HCT116 (cell line): ENCODE data around the gene R3HDM4. TPM values are rescaled to one million over a fixed set of nuclear protein-coding genes. Genes with fewer than 3 reads are reported as not detected.

Source experiments
- ATAC-seq: fragments of 200-7000 bp; cut with Tn5 transposase; 2 replicates; pipeline ENCODE4 v1.9.1; 2020; ENCODE audit warnings: mild to moderate bottlenecking, moderate library complexity
- BruUV-seq: library from RNA; stranded (reverse); fragments of 400-500 nt; replicated peaks from 2 replicates; lab custom pipeline; 2021; lab: Mats Ljungman, UMichigan
- CTCF ChIA-PET: fragments of 300-600 bp; sonication (Branson Sonifier 250); formaldehyde crosslinking; loops from one replicate; lab custom pipeline; 2021; ENCODE audit warnings: antibody characterized with exemption; lab: Charles Lee
- POLR2A ChIA-PET: fragments of 300-600, 350-600 bp; sonication (Branson Sonifier 250); formaldehyde crosslinking; loops from one replicate; lab custom pipeline; 2021; ENCODE audit warnings: antibody characterized with exemption; lab: Charles Lee
- RAD21 ChIA-PET, 2 experiments: fragments of 300-600 bp; sonication (Branson Sonifier 250); formaldehyde crosslinking; loops; one replicate each; lab custom pipeline; 2023; ENCODE audit warnings: low total read pairs in 2 of 2; ENCODE audit not compliant: uncharacterized antibody in 2 of 2, unreplicated experiment in 2 of 2, low non-redundant PET in 1 of 2; lab: Charles Lee
- DNase-seq: peaks from one replicate; pipeline ENCODE4 v3.0.0-alpha.2; 2010; ENCODE audit warnings: low read depth, low spot score
- H2AFZ ChIP-seq: fragments of 200-600 bp; shearing (Covaris generic), sonication (generic); 2 replicates; pipeline ENCODE4 v1.6.1; 2017; ENCODE audit warnings: low read depth, mixed run types, mixed read lengths, antibody characterized with exemption, low read length; ENCODE audit not compliant: poor library complexity, severe bottlenecking
- H3K27ac ChIP-seq: 2 replicates; pipeline ENCODE4 v1.5.1; 2012; ENCODE audit warnings: low read depth, low read length
- H3K27me3 ChIP-seq: fragments of 200-600 bp; sonication (generic); 2 replicates; pipeline ENCODE4 v1.6.1; 2016; ENCODE audit warnings: mixed run types, low read length, mixed read lengths; ENCODE audit not compliant: insufficient read depth
- H3K36me3 ChIP-seq, 2 experiments: fragments of 200-500 bp in 1 of 2; fragments of 200-600 bp in 1 of 2; sonication (Bioruptor generic) in 1 of 2; sonication (generic) in 1 of 2; 2 replicates each; pipeline versions ENCODE4 v1.5.1 to v1.6.1; 2014 to 2016; ENCODE audit warnings: low read length in 2 of 2, inconsistent platforms in 1 of 2, mixed read lengths in 1 of 2, mixed run types in 1 of 2; ENCODE audit not compliant: insufficient read depth in 2 of 2, control insufficient read depth in 1 of 2
- H3K4me1 ChIP-seq, 2 experiments: fragments of 200-600 bp in 1 of 2; sonication (generic) in 1 of 2; 2 replicates each; pipeline versions ENCODE4 v1.5.1 to v1.6.1; 2012 to 2017; ENCODE audit warnings: low read length in 2 of 2, inconsistent platforms in 1 of 2, mild to moderate bottlenecking in 1 of 2, mixed read lengths in 1 of 2, mixed run types in 1 of 2, moderate library complexity in 1 of 2; ENCODE audit not compliant: insufficient read depth in 2 of 2, control insufficient read depth in 1 of 2
- H3K4me2 ChIP-seq: fragments of 200-600 bp; sonication (generic); 2 replicates; pipeline ENCODE4 v1.6.1; 2017; ENCODE audit warnings: mixed run types, low read length, mixed read lengths
- H3K4me3 ChIP-seq, 2 experiments: fragments of 200-600 bp in 1 of 2; sonication (generic) in 1 of 2; replicated peaks in 1 of 2; 2 replicates each; pipeline ENCODE4 v1.5.1; 2011 to 2016; ENCODE audit warnings: low read length in 2 of 2, control low read depth in 1 of 2, low read depth in 1 of 2, mild to moderate bottlenecking in 1 of 2, mixed read lengths in 1 of 2, mixed run types in 1 of 2
- H3K79me2 ChIP-seq: fragments of 200-600 bp; sonication (generic); 2 replicates; pipeline ENCODE4 v1.6.1; 2017; ENCODE audit warnings: mild to moderate bottlenecking, mixed run types, low read length, moderate library complexity, mixed read lengths; ENCODE audit not compliant: insufficient read depth
- H3K9ac ChIP-seq: fragments of 200-600 bp; sonication (generic); 2 replicates; pipeline ENCODE4 v1.6.1; 2016; ENCODE audit warnings: low read length, mixed read lengths
- H3K9me2 ChIP-seq: fragments of 200-600 bp; sonication (generic), shearing (Covaris generic); 2 replicates; pipeline ENCODE4 v1.6.1; 2017; ENCODE audit warnings: mixed run types, mild to moderate bottlenecking, moderate library complexity; ENCODE audit not compliant: insufficient read depth
- H3K9me3 ChIP-seq, 2 experiments: fragments of 200-500 bp in 1 of 2; fragments of 200-600 bp in 1 of 2; sonication (Bioruptor generic) in 1 of 2; sonication (generic) in 1 of 2; 2 replicates each; pipeline ENCODE4 v1.6.1; 2014 to 2017; ENCODE audit warnings: low read length in 2 of 2, mixed read lengths in 2 of 2, inconsistent platforms in 1 of 2, low read depth in 1 of 2, mild to moderate bottlenecking in 1 of 2, mixed run types in 1 of 2, moderate library complexity in 1 of 2; ENCODE audit not compliant: control insufficient read depth in 1 of 2, insufficient read depth in 1 of 2
- H4K20me1 ChIP-seq: fragments of 200-600 bp; sonication (generic), shearing (Covaris generic); 2 replicates; pipeline ENCODE4 v1.6.1; 2017; ENCODE audit warnings: mixed run types, mild to moderate bottlenecking, moderate library complexity; ENCODE audit not compliant: insufficient read depth
- ATF3 ChIP-seq: IDR thresholded peaks from 2 replicates; pipeline ENCODE4 v1.6.1; 2012
- CEBPB ChIP-seq: IDR thresholded peaks from 2 replicates; pipeline ENCODE4 v1.6.1; 2012; ENCODE audit warnings: low read depth
- CTCF ChIP-seq, 3 experiments: fragments of 200-600 bp in 1 of 3; sonication (generic) in 1 of 3; IDR thresholded peaks in 2 of 3; conservative IDR thresholded peaks in 1 of 3; 2 replicates each; pipeline ENCODE4 v1.5.1; 2012 to 2017; ENCODE audit warnings: low read depth in 2 of 3, low read length in 2 of 3, antibody characterized with exemption in 1 of 3, borderline replicate concordance in 1 of 3, control low read depth in 1 of 3, mild to moderate bottlenecking in 1 of 3, mixed read lengths in 1 of 3, mixed run types in 1 of 3, moderate library complexity in 1 of 3; ENCODE audit not compliant: insufficient read depth in 1 of 3
- EGR1 ChIP-seq: IDR thresholded peaks from 2 replicates; pipeline ENCODE4 v1.6.1; 2012; ENCODE audit warnings: low read depth
- EZH2 ChIP-seq: fragments of 200-600 bp; sonication (generic); IDR thresholded peaks from 2 replicates; pipeline ENCODE4 v1.6.1; 2017; ENCODE audit warnings: antibody characterized with exemption, mixed run types
- FOSL1 ChIP-seq: IDR thresholded peaks from 2 replicates; pipeline ENCODE4 v1.6.1; 2012; ENCODE audit warnings: low read depth
- JUND ChIP-seq: IDR thresholded peaks from 2 replicates; pipeline ENCODE4 v1.6.1; 2012
- MAX ChIP-seq: IDR thresholded peaks from 2 replicates; pipeline ENCODE4 v1.6.1; 2012
- POLR2A ChIP-seq: IDR thresholded peaks from 2 replicates; pipeline ENCODE4 v1.7.0; 2011; ENCODE audit warnings: borderline replicate concordance; ENCODE audit not compliant: insufficient read depth, insufficient read length; ENCODE audit errors: extremely low read depth
- POLR2AphosphoS5 ChIP-seq: IDR thresholded peaks from 2 replicates; pipeline ENCODE4 v1.6.1; 2011; ENCODE audit warnings: mild to moderate bottlenecking, low read depth, low read length, moderate library complexity
- REST ChIP-seq: IDR thresholded peaks from 2 replicates; pipeline ENCODE4 v1.6.1; 2012; ENCODE audit warnings: low read depth
- SIN3A ChIP-seq: IDR thresholded peaks from 2 replicates; pipeline ENCODE4 v1.6.1; 2012; ENCODE audit warnings: low read depth
- SP1 ChIP-seq: IDR thresholded peaks from 2 replicates; pipeline ENCODE4 v1.6.1; 2012; ENCODE audit warnings: low read depth
- SRF ChIP-seq: IDR thresholded peaks from 2 replicates; pipeline ENCODE4 v1.6.1; 2012; ENCODE audit warnings: low read depth
- TCF7L2 ChIP-seq: IDR thresholded peaks from 2 replicates; pipeline ENCODE4 v1.7.0; 2011; ENCODE audit warnings: borderline replicate concordance, inconsistent platforms; ENCODE audit not compliant: insufficient read depth, insufficient read length; ENCODE audit errors: extremely low read depth
- ZBTB33 ChIP-seq: IDR thresholded peaks from 2 replicates; pipeline ENCODE4 v1.6.1; 2011; ENCODE audit warnings: mild to moderate bottlenecking, low read length, moderate library complexity; ENCODE audit not compliant: insufficient replicate concordance; ENCODE audit errors: extremely low read depth
- ZNF274 ChIP-seq: fragments of 200-500 bp; sonication (Bioruptor generic); IDR thresholded peaks from 2 replicates; pipeline ENCODE4 v1.6.1; 2014; ENCODE audit warnings: mild to moderate bottlenecking, low read depth, low read length, inconsistent platforms
- intact Hi-C: fragments of 100-400 bp; cut with micrococcal nuclease; formaldehyde crosslinking; loops from 2 replicates; pipeline ENCODE4 v1.10.0; 2022
- total RNA-seq: library from RNA; stranded (reverse); gene quantifications from one replicate; pipeline ENCODE4 v1.2.1, GENCODE V29; 2021; ENCODE audit not compliant: unreplicated experiment

R3HDM4 gene
- total RNA-seq, 1 experiment from 2014 or later, result 92.3 TPM

- no peak for TF ChIP-seq MAX
- TF ChIP-seq SRF, result no peak
- TF ChIP-seq POLR2A, result no peak
- no peak for TF ChIP-seq SIN3A
- no peak for TF ChIP-seq ATF3
- no peak for TF ChIP-seq CTCF (IDR thresholded peaks at IDR 0.05 in 2 of 3, conservative IDR thresholded peaks at IDR 0.05 in 1 of 3; ENCODE audit: borderline replicate concordance in 1 of 3, insufficient read depth in 1 of 3, low read depth in 2 of 3, low read length in 2 of 3)
- no peak for TF ChIP-seq ZNF274
These were observed 45.1 kb downstream of the R3HDM4 start (continued) for GRCh38 chr19:867855-868457.

GRCh38 chr19:867301-867793, 45.7 kb downstream of the R3HDM4 start:
- H3K4me2 ChIP-seq, result no peak overlapping the region
- H3K9ac ChIP-seq, result no peak overlapping the region
- H3K27me3 ChIP-seq, result no peaks in the 10 kb centered on the region
- peaks cover 5 to 15% of the 10 kb centered on the region in 2 experiments; a peak in 2 of 4 replicates for H3K36me3 ChIP-seq
- BruUV-seq, result no TSS peak
- H2AFZ ChIP-seq, result no peak overlapping the region
- no peak for TF ChIP-seq CEBPB
- no peak for TF ChIP-seq ZNF274
- TF ChIP-seq JUND, result peak; percentile 29
- peak; percentile 74 for TF ChIP-seq POLR2AphosphoS5
- TF ChIP-seq SIN3A, result no peak
- no peak for TF ChIP-seq REST
- 0 out of 2 replicates have a peak, but pooled peaks have one; percentile 3 for TF ChIP-seq SP1
- no peak for TF ChIP-seq ZBTB33
- no peak for TF ChIP-seq EZH2
- no peak for TF ChIP-seq TCF7L2
- TF ChIP-seq EGR1, result no peak
- no peak for TF ChIP-seq POLR2A
- no peak for TF ChIP-seq FOSL1
- H4K20me1 ChIP-seq, result no peaks in the 10 kb centered on the region
- DNase-seq (no peak), ATAC-seq (peak; percentile 18)
- intact Hi-C loops, result no loop called here
- CTCF ChIA-PET, result no interaction called here
- H3K4me1 ChIP-seq, result peaks cover 16 to 28% of the 10 kb centered on the region in 2 experiments
- H3K9me3 ChIP-seq, result no peaks in the 10 kb centered on the region
- POLR2A ChIA-PET, result no interaction called here
- RAD21 ChIA-PET, result no interaction called here
- no peaks in the 10 kb centered on the region for H3K79me2 ChIP-seq
- H3K27ac ChIP-seq, result peak overlapping the region; percentile 79; the same call in 1 of the 2 replicates
- H3K9me2 ChIP-seq, result no peaks in the 10 kb centered on the region
- H3K4me3 ChIP-seq, result no peak overlapping the region
